ENCODE data around the gene C15orf62. TPM values are rescaled to one million over a fixed set of nuclear protein-coding genes. Genes with fewer than 3 reads are reported as not detected.

The C15orf62 gene
- total RNA-seq, 2 donors from 2014 or later, result 0.89 to 1.2 TPM

DNA sequence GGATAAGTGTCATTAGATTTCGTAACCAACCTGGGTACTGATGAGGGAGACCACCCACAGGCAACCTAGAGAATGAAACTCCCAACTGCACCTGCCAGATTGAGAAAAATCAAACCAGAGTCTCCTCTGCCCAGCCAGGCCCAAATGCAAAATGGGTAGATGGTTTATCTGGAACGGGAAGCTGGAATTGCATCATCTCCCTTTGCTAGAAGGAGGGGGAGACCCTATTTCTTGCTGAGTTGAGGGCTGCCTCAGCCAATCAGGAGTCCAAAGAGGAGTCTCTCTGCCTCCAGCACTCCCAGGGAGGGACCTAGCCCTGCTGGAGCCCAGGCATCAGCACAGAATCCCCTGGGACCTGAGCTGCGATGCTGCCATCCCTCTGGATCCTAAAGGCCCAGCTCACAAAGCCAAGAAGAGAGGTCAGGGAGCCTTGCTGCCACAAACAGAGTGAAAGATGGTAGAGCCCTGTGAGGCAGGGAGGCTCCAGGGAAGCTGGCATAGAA is 22.8 kb upstream of the C15orf62 start:
- H3K36me3 Mint-ChIP-seq (ENCODE audit: low read depth), result peaks cover 2% of the 10 kb centered on the region
- peaks cover 11% of the 10 kb centered on the region for H3K4me1 Mint-ChIP-seq

GRCh38 chr15:40747685-40748631 is 21.8 kb upstream of the C15orf62 start:
- Mint-ChIP-seq H3K4me1 (peaks cover 21% of the 10 kb centered on the region), H3K27me3 (no peaks in the 10 kb centered on the region), H3K4me3 (no peak overlapping the region), H3K36me3 (ENCODE audit: low read depth) (peaks cover 2% of the 10 kb centered on the region), H3K27ac (no peak overlapping the region)
- ATAC-seq, result no peak
- no peaks in the 10 kb centered on the region for H3K9me3 ChIP-seq (ENCODE audit: control insufficient read depth, low read length, poor library complexity, severe bottlenecking)
- no peak for DNase-seq

More for the DNA sequence above, 22.8 kb upstream of the C15orf62 start:
- ATAC-seq (no peak), DNase-seq (no peak)
- H3K27me3 Mint-ChIP-seq, result no peaks in the 10 kb centered on the region
- H3K27ac Mint-ChIP-seq, result no peak overlapping the region
- H3K9me3 ChIP-seq (ENCODE audit: control insufficient read depth, low read length, poor library complexity, severe bottlenecking), result no peaks in the 10 kb centered on the region
- H3K4me3 Mint-ChIP-seq, result no peak overlapping the region

DNA sequence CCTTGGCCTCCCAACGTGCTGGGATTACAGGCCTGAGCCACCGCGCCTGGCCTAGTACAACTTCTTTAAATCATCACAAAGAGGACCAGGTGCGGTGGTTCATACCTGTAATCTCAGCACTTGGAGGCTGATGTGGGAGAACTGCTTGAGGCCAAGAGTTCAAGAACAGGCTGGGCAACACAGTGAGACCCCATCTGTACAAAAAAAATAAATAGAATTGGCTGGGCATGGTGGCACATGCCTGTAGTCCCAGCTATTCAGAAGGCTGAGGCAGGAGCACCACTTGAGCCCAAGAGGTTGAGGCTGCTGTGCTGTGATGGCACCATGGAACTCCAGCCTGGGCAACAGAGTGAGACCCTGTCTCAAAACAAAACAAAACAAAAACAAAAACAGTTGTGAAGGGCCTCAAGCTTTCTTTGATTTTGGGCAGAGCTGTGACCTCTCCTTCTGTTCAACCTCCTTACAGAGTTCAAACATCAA is 20.6 kb upstream of the C15orf62 start:
- DNase-seq (no peak), ATAC-seq (no peak)
- Mint-ChIP-seq H3K36me3 (ENCODE audit: low read depth) (peaks cover 2% of the 10 kb centered on the region), H3K27ac (no peak overlapping the region), H3K27me3 (no peaks in the 10 kb centered on the region), H3K4me1 (peaks cover 24% of the 10 kb centered on the region), H3K4me3 (no peak overlapping the region)
- no peaks in the 10 kb centered on the region for H3K9me3 ChIP-seq (ENCODE audit: control insufficient read depth, low read length, poor library complexity, severe bottlenecking)

DNA sequence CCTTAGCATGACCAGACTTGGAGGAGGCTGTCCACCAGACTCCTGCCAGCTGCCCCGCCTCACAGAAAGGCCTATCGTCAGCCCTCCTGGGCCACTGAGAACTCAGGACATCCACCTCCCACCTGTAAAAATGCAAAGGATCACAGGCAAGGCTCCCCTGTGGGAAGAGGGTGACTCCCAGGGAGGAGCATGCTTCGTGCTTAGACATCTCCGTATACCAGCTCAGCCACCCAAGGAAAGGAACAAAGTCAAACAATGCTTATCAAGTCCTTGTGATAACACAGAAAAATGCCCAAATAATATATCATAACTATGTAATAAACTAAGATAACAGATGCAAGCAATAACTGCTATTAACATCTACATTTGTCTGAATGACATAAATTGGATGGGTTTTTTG is 18.9 kb upstream of the C15orf62 start:
- no peaks in the 10 kb centered on the region for H3K9me3 ChIP-seq (ENCODE audit: control insufficient read depth, low read length, poor library complexity, severe bottlenecking)
- Mint-ChIP-seq H3K4me1 (peaks cover 20% of the 10 kb centered on the region), H3K27ac (no peak overlapping the region), H3K36me3 (ENCODE audit: low read depth) (peaks cover 2% of the 10 kb centered on the region), H3K4me3 (no peak overlapping the region), H3K27me3 (no peaks in the 10 kb centered on the region)
- ATAC-seq, result no peak
- no peak for DNase-seq

GRCh38 chr15:40751745-40752144 is 18.0 kb upstream of the C15orf62 start:
- no peak for ATAC-seq
- Mint-ChIP-seq H3K4me3 (no peak overlapping the region), H3K36me3 (ENCODE audit: low read depth) (peaks cover 2% of the 10 kb centered on the region), H3K4me1 (peaks cover 20% of the 10 kb centered on the region), H3K27me3 (no peaks in the 10 kb centered on the region), H3K27ac (no peak overlapping the region)
- DNase-seq, result no peak
- H3K9me3 ChIP-seq (ENCODE audit: control insufficient read depth, low read length, poor library complexity, severe bottlenecking), result no peaks in the 10 kb centered on the region

DNA sequence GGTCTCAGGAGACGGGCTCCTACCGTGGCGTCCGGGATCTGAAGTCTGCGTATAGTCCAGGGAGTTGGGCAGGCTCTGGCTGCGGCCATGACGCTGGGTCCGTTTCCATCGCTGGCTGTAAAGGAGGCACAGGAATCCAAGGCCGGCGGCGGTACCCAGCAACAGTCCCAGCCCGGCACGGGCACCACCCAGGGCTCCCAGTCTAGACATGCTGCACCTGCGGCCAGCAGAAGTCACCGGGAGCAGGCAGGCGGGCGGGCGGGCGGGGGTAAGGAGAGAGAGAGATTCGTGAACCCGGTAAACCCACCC is 15.3 kb upstream of the C15orf62 start:
- DNase-seq (no peak), ATAC-seq (peak; percentile 13)
- Mint-ChIP-seq H3K36me3 (ENCODE audit: low read depth) (peaks cover 2% of the 10 kb centered on the region), H3K4me1 (peaks cover 20% of the 10 kb centered on the region), H3K27me3 (no peaks in the 10 kb centered on the region), H3K4me3 (peak overlapping the region; percentile 94), H3K27ac (peak overlapping the region; percentile 97)
- H3K9me3 ChIP-seq (ENCODE audit: control insufficient read depth, low read length, poor library complexity, severe bottlenecking), result no peaks in the 10 kb centered on the region

- Mint-ChIP-seq H3K27ac (peak within 1 kb of the TSS; percentile 97), H3K4me3 (peak within 1 kb of the TSS; percentile 94), H3K4me1 (peaks cover 20% of the 10 kb centered on the region), H3K36me3 (ENCODE audit: low read depth) (no peaks in the 10 kb centered on the region), H3K27me3 (no peaks in the 10 kb centered on the region)
- peak; percentile 97 for ATAC-seq
- peak; percentile 90 to 93 (median 91) for DNase-seq
- H3K9me3 ChIP-seq (ENCODE audit: control insufficient read depth, low read length, poor library complexity, severe bottlenecking), result no peaks in the 10 kb centered on the region
Measured at GRCh38 chr15:40754883-40755811, 14.6 kb upstream of the C15orf62 start, which contains the start of gene RMDN3. RMDN3 (minus strand) TSS chr15:40755254; CDS start chr15:40754783, 471 bp downstream.

DNA sequence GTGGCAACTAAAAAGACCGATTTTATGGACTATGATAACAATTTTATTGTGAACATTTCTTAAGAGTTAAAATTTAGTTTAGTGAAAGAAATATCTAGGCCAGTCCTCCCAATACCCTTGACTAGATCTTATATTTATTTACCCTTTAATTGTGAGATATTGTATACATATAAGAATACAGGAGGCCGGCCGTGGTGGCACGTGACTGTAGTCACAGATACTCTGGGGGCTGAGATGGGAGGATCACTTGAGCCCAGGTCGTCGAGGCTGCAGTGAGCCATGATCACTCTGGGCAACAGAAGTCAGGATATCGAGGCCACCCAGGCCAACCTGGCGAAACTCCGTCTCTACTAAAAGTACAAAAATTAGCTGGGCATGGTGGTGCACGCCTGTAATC is 14.0 kb upstream of the C15orf62 start:
- Mint-ChIP-seq H3K4me1 (peaks cover 20% of the 10 kb centered on the region), H3K27ac (peak overlapping the region; percentile 97), H3K27me3 (no peaks in the 10 kb centered on the region), H3K36me3 (ENCODE audit: low read depth) (no peaks in the 10 kb centered on the region), H3K4me3 (peak overlapping the region; percentile 94)
- no peaks in the 10 kb centered on the region for H3K9me3 ChIP-seq (ENCODE audit: control insufficient read depth, low read length, poor library complexity, severe bottlenecking)
- DNase-seq, result no peak
- no peak for ATAC-seq

GRCh38 chr15:40756938-40757337 is 12.8 kb upstream of the C15orf62 start:
- no peaks in the 10 kb centered on the region for H3K9me3 ChIP-seq (ENCODE audit: control insufficient read depth, low read length, poor library complexity, severe bottlenecking)
- DNase-seq (no peak), ATAC-seq (no peak)
- Mint-ChIP-seq H3K4me3 (no peak overlapping the region), H3K27me3 (no peaks in the 10 kb centered on the region), H3K4me1 (peaks cover 20% of the 10 kb centered on the region), H3K27ac (no peak overlapping the region), H3K36me3 (ENCODE audit: low read depth) (no peaks in the 10 kb centered on the region)

DNA sequence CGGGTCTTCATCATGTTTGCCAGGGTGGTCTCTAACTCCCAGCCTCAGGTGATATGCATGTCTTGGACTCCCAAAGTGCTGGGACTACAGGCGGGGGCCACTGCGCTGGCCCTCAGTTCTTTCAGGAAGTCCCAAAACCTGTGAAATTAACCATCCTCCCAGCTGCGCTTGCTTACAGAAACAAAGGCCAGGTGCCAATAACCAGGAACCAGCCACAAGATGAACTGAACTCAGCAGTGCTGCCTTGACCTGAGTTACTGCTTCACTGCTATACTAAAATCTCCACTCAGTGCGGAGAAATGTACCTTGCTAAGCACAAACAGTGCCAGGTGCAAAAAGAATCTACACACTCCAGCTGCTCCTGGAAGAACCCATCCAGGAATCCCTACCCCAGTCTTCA is 9.8 kb upstream of the C15orf62 start:
- H3K4me1 Mint-ChIP-seq, result peaks cover 5% of the 10 kb centered on the region
- no peak overlapping the region for H3K4me3 Mint-ChIP-seq
- ATAC-seq, result no peak
- H3K27me3 Mint-ChIP-seq, result no peaks in the 10 kb centered on the region
- H3K27ac Mint-ChIP-seq, result no peak overlapping the region
- H3K36me3 Mint-ChIP-seq (ENCODE audit: low read depth), result no peaks in the 10 kb centered on the region
- H3K9me3 ChIP-seq (ENCODE audit: control insufficient read depth, low read length, poor library complexity, severe bottlenecking), result no peaks in the 10 kb centered on the region
- DNase-seq, result no peak

- peak overlapping the region; percentile 95 for H3K27ac Mint-ChIP-seq
- no peaks in the 10 kb centered on the region for H3K36me3 Mint-ChIP-seq (ENCODE audit: low read depth)
- ATAC-seq (peak; percentile 1), DNase-seq (peak in 2 of 3 donors; percentile 28 to 37)
- H3K4me1 Mint-ChIP-seq, result peaks cover 14% of the 10 kb centered on the region
- no peaks in the 10 kb centered on the region for H3K27me3 Mint-ChIP-seq
- H3K4me3 Mint-ChIP-seq, result peak overlapping the region; percentile 92
- H3K9me3 ChIP-seq (ENCODE audit: control insufficient read depth, low read length, poor library complexity, severe bottlenecking), result no peaks in the 10 kb centered on the region
Measured at GRCh38 chr15:40762919-40763800, 6.6 kb upstream of the C15orf62 start.
